HCT116 (cell line): ENCODE results near the gene HUNK. TPM values are rescaled to one million over a fixed set of nuclear protein-coding genes. Genes with fewer than 3 reads are reported as not detected.

Experiments
- ATAC-seq: fragments of 200-7000 bp; cut with Tn5 transposase; 2 replicates; pipeline ENCODE4 v1.9.1; 2020; ENCODE audit warnings: mild to moderate bottlenecking, moderate library complexity
- BruUV-seq: library from RNA; stranded (reverse); fragments of 400-500 nt; replicated peaks from 2 replicates; lab custom pipeline; 2021; lab: Mats Ljungman, UMichigan
- CTCF ChIA-PET: fragments of 300-600 bp; sonication (Branson Sonifier 250); formaldehyde crosslinking; loops from one replicate; lab custom pipeline; 2021; ENCODE audit warnings: antibody characterized with exemption; lab: Charles Lee
- POLR2A ChIA-PET: fragments of 300-600, 350-600 bp; sonication (Branson Sonifier 250); formaldehyde crosslinking; loops from one replicate; lab custom pipeline; 2021; ENCODE audit warnings: antibody characterized with exemption; lab: Charles Lee
- RAD21 ChIA-PET, 2 experiments: fragments of 300-600 bp; sonication (Branson Sonifier 250); formaldehyde crosslinking; loops; one replicate each; lab custom pipeline; 2023; ENCODE audit warnings: low total read pairs in 2 of 2; ENCODE audit not compliant: uncharacterized antibody in 2 of 2, unreplicated experiment in 2 of 2, low non-redundant PET in 1 of 2; lab: Charles Lee
- DNase-seq: peaks from one replicate; pipeline ENCODE4 v3.0.0-alpha.2; 2010; ENCODE audit warnings: low read depth, low spot score
- H2AFZ ChIP-seq: fragments of 200-600 bp; shearing (Covaris generic), sonication (generic); 2 replicates; pipeline ENCODE4 v1.6.1; 2017; ENCODE audit warnings: low read depth, mixed run types, mixed read lengths, antibody characterized with exemption, low read length; ENCODE audit not compliant: poor library complexity, severe bottlenecking
- H3K27ac ChIP-seq: 2 replicates; pipeline ENCODE4 v1.5.1; 2012; ENCODE audit warnings: low read depth, low read length
- H3K27me3 ChIP-seq: fragments of 200-600 bp; sonication (generic); 2 replicates; pipeline ENCODE4 v1.6.1; 2016; ENCODE audit warnings: mixed run types, low read length, mixed read lengths; ENCODE audit not compliant: insufficient read depth
- H3K36me3 ChIP-seq, 2 experiments: fragments of 200-500 bp in 1 of 2; fragments of 200-600 bp in 1 of 2; sonication (Bioruptor generic) in 1 of 2; sonication (generic) in 1 of 2; 2 replicates each; pipeline versions ENCODE4 v1.5.1 to v1.6.1; 2014 to 2016; ENCODE audit warnings: low read length in 2 of 2, inconsistent platforms in 1 of 2, mixed read lengths in 1 of 2, mixed run types in 1 of 2; ENCODE audit not compliant: insufficient read depth in 2 of 2, control insufficient read depth in 1 of 2
- H3K4me1 ChIP-seq, 2 experiments: fragments of 200-600 bp in 1 of 2; sonication (generic) in 1 of 2; 2 replicates each; pipeline versions ENCODE4 v1.5.1 to v1.6.1; 2012 to 2017; ENCODE audit warnings: low read length in 2 of 2, inconsistent platforms in 1 of 2, mild to moderate bottlenecking in 1 of 2, mixed read lengths in 1 of 2, mixed run types in 1 of 2, moderate library complexity in 1 of 2; ENCODE audit not compliant: insufficient read depth in 2 of 2, control insufficient read depth in 1 of 2
- H3K4me2 ChIP-seq: fragments of 200-600 bp; sonication (generic); 2 replicates; pipeline ENCODE4 v1.6.1; 2017; ENCODE audit warnings: mixed run types, low read length, mixed read lengths
- H3K4me3 ChIP-seq, 2 experiments: fragments of 200-600 bp in 1 of 2; sonication (generic) in 1 of 2; replicated peaks in 1 of 2; 2 replicates each; pipeline ENCODE4 v1.5.1; 2011 to 2016; ENCODE audit warnings: low read length in 2 of 2, control low read depth in 1 of 2, low read depth in 1 of 2, mild to moderate bottlenecking in 1 of 2, mixed read lengths in 1 of 2, mixed run types in 1 of 2
- H3K79me2 ChIP-seq: fragments of 200-600 bp; sonication (generic); 2 replicates; pipeline ENCODE4 v1.6.1; 2017; ENCODE audit warnings: mild to moderate bottlenecking, mixed run types, low read length, moderate library complexity, mixed read lengths; ENCODE audit not compliant: insufficient read depth
- H3K9ac ChIP-seq: fragments of 200-600 bp; sonication (generic); 2 replicates; pipeline ENCODE4 v1.6.1; 2016; ENCODE audit warnings: low read length, mixed read lengths
- H3K9me2 ChIP-seq: fragments of 200-600 bp; sonication (generic), shearing (Covaris generic); 2 replicates; pipeline ENCODE4 v1.6.1; 2017; ENCODE audit warnings: mixed run types, mild to moderate bottlenecking, moderate library complexity; ENCODE audit not compliant: insufficient read depth
- H3K9me3 ChIP-seq, 2 experiments: fragments of 200-500 bp in 1 of 2; fragments of 200-600 bp in 1 of 2; sonication (Bioruptor generic) in 1 of 2; sonication (generic) in 1 of 2; 2 replicates each; pipeline ENCODE4 v1.6.1; 2014 to 2017; ENCODE audit warnings: low read length in 2 of 2, mixed read lengths in 2 of 2, inconsistent platforms in 1 of 2, low read depth in 1 of 2, mild to moderate bottlenecking in 1 of 2, mixed run types in 1 of 2, moderate library complexity in 1 of 2; ENCODE audit not compliant: control insufficient read depth in 1 of 2, insufficient read depth in 1 of 2
- H4K20me1 ChIP-seq: fragments of 200-600 bp; sonication (generic), shearing (Covaris generic); 2 replicates; pipeline ENCODE4 v1.6.1; 2017; ENCODE audit warnings: mixed run types, mild to moderate bottlenecking, moderate library complexity; ENCODE audit not compliant: insufficient read depth
- CBX3 ChIP-seq: IDR thresholded peaks from 2 replicates; pipeline ENCODE4 v1.6.1; 2012; ENCODE audit warnings: low read depth
- CTCF ChIP-seq, 3 experiments: fragments of 200-600 bp in 1 of 3; sonication (generic) in 1 of 3; IDR thresholded peaks in 2 of 3; conservative IDR thresholded peaks in 1 of 3; 2 replicates each; pipeline ENCODE4 v1.5.1; 2012 to 2017; ENCODE audit warnings: low read depth in 2 of 3, low read length in 2 of 3, antibody characterized with exemption in 1 of 3, borderline replicate concordance in 1 of 3, control low read depth in 1 of 3, mild to moderate bottlenecking in 1 of 3, mixed read lengths in 1 of 3, mixed run types in 1 of 3, moderate library complexity in 1 of 3; ENCODE audit not compliant: insufficient read depth in 1 of 3
- EGR1 ChIP-seq: IDR thresholded peaks from 2 replicates; pipeline ENCODE4 v1.6.1; 2012; ENCODE audit warnings: low read depth
- ELF1 ChIP-seq: IDR thresholded peaks from 2 replicates; pipeline ENCODE4 v1.6.1; 2012; ENCODE audit warnings: low read depth, borderline replicate concordance
- EZH2 ChIP-seq: fragments of 200-600 bp; sonication (generic); IDR thresholded peaks from 2 replicates; pipeline ENCODE4 v1.6.1; 2017; ENCODE audit warnings: antibody characterized with exemption, mixed run types
- EZH2phosphoT487 ChIP-seq: fragments of 200-600 bp; IDR thresholded peaks from 2 replicates; pipeline ENCODE4 v1.6.1; 2018; ENCODE audit warnings: antibody characterized with exemption, borderline replicate concordance
- FOSL1 ChIP-seq: IDR thresholded peaks from 2 replicates; pipeline ENCODE4 v1.6.1; 2012; ENCODE audit warnings: low read depth
- JUND ChIP-seq: IDR thresholded peaks from 2 replicates; pipeline ENCODE4 v1.6.1; 2012
- POLR2A ChIP-seq: IDR thresholded peaks from 2 replicates; pipeline ENCODE4 v1.7.0; 2011; ENCODE audit warnings: borderline replicate concordance; ENCODE audit not compliant: insufficient read depth, insufficient read length; ENCODE audit errors: extremely low read depth
- RAD21 ChIP-seq: IDR thresholded peaks from 2 replicates; pipeline ENCODE4 v1.6.1; 2012; ENCODE audit warnings: low read depth, mild to moderate bottlenecking
- SIN3A ChIP-seq: IDR thresholded peaks from 2 replicates; pipeline ENCODE4 v1.6.1; 2012; ENCODE audit warnings: low read depth
- SP1 ChIP-seq: IDR thresholded peaks from 2 replicates; pipeline ENCODE4 v1.6.1; 2012; ENCODE audit warnings: low read depth
- SRF ChIP-seq: IDR thresholded peaks from 2 replicates; pipeline ENCODE4 v1.6.1; 2012; ENCODE audit warnings: low read depth
- TCF7L2 ChIP-seq: IDR thresholded peaks from 2 replicates; pipeline ENCODE4 v1.7.0; 2011; ENCODE audit warnings: borderline replicate concordance, inconsistent platforms; ENCODE audit not compliant: insufficient read depth, insufficient read length; ENCODE audit errors: extremely low read depth
- YY1 ChIP-seq: IDR thresholded peaks from 2 replicates; pipeline ENCODE4 v1.6.1; 2011; ENCODE audit warnings: low read length, low read depth, moderate library complexity, mild to moderate bottlenecking; ENCODE audit not compliant: insufficient replicate concordance; ENCODE audit errors: extremely low read depth
- ZNF274 ChIP-seq: fragments of 200-500 bp; sonication (Bioruptor generic); IDR thresholded peaks from 2 replicates; pipeline ENCODE4 v1.6.1; 2014; ENCODE audit warnings: mild to moderate bottlenecking, low read depth, low read length, inconsistent platforms
- intact Hi-C: fragments of 100-400 bp; cut with micrococcal nuclease; formaldehyde crosslinking; loops from 2 replicates; pipeline ENCODE4 v1.10.0; 2022
- total RNA-seq: library from RNA; stranded (reverse); gene quantifications from one replicate; pipeline ENCODE4 v1.2.1, GENCODE V29; 2021; ENCODE audit not compliant: unreplicated experiment
- TF ChIP-seq, protein P1 (sequence below): IDR thresholded peaks from 2 replicates; pipeline ENCODE4 v1.6.1; 2011; ENCODE audit warnings: mild to moderate bottlenecking, low read length, moderate library complexity; ENCODE audit not compliant: insufficient replicate concordance; ENCODE audit errors: extremely low read depth
- TF ChIP-seq, protein P2 (sequence below): IDR thresholded peaks from 2 replicates; pipeline ENCODE4 v1.6.1; 2012
- TF ChIP-seq, protein P3 (sequence below): IDR thresholded peaks from 2 replicates; pipeline ENCODE4 v1.6.1; 2012; ENCODE audit warnings: low read depth
- TF ChIP-seq, protein P4 (sequence below): IDR thresholded peaks from 2 replicates; pipeline ENCODE4 v1.6.1; 2012

HUNK gene
- total RNA-seq, 1 experiment from 2014 or later: not detected

GRCh38 chr21:31945546-31945945 lies 72.7 kb downstream of the HUNK start:
- H3K9me3 ChIP-seq: no peaks in the 10 kb centered on the region
- ChIA-PET POLR2A (no interaction called here), CTCF (no interaction called here), RAD21 (no interaction called here)
- no peaks in the 10 kb centered on the region for H3K36me3 ChIP-seq
- H3K79me2 ChIP-seq: no peaks in the 10 kb centered on the region
- no peak for ATAC-seq
- H3K9me2 ChIP-seq: no peaks in the 10 kb centered on the region
- BruUV-seq: no TSS peak
- H3K4me1 ChIP-seq: no peaks in the 10 kb centered on the region
- peaks cover 67% of the 10 kb centered on the region for H3K27me3 ChIP-seq
- no peak overlapping the region for H2AFZ ChIP-seq
- intact Hi-C loops: no loop called here
- TF ChIP-seq RAD21: no peak
- TF ChIP-seq EZH2phosphoT487: no peak
- TF ChIP-seq, protein P1, sequence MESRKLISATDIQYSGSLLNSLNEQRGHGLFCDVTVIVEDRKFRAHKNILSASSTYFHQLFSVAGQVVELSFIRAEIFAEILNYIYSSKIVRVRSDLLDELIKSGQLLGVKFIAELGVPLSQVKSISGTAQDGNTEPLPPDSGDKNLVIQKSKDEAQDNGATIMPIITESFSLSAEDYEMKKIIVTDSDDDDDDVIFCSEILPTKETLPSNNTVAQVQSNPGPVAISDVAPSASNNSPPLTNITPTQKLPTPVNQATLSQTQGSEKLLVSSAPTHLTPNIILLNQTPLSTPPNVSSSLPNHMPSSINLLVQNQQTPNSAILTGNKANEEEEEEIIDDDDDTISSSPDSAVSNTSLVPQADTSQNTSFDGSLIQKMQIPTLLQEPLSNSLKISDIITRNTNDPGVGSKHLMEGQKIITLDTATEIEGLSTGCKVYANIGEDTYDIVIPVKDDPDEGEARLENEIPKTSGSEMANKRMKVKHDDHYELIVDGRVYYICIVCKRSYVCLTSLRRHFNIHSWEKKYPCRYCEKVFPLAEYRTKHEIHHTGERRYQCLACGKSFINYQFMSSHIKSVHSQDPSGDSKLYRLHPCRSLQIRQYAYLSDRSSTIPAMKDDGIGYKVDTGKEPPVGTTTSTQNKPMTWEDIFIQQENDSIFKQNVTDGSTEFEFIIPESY: no peak
- no peak for TF ChIP-seq CBX3
- TF ChIP-seq JUND: no peak
- no peak for TF ChIP-seq EZH2
- no peak for TF ChIP-seq SRF
- TF ChIP-seq YY1: no peak
- TF ChIP-seq ELF1: no peak
- TF ChIP-seq EGR1: no peak
- TF ChIP-seq, protein P2, sequence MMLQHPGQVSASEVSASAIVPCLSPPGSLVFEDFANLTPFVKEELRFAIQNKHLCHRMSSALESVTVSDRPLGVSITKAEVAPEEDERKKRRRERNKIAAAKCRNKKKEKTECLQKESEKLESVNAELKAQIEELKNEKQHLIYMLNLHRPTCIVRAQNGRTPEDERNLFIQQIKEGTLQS: no peak
- no peak for TF ChIP-seq SIN3A
- TF ChIP-seq POLR2A: no peak
- no peak for TF ChIP-seq SP1
- TF ChIP-seq, protein P3, sequence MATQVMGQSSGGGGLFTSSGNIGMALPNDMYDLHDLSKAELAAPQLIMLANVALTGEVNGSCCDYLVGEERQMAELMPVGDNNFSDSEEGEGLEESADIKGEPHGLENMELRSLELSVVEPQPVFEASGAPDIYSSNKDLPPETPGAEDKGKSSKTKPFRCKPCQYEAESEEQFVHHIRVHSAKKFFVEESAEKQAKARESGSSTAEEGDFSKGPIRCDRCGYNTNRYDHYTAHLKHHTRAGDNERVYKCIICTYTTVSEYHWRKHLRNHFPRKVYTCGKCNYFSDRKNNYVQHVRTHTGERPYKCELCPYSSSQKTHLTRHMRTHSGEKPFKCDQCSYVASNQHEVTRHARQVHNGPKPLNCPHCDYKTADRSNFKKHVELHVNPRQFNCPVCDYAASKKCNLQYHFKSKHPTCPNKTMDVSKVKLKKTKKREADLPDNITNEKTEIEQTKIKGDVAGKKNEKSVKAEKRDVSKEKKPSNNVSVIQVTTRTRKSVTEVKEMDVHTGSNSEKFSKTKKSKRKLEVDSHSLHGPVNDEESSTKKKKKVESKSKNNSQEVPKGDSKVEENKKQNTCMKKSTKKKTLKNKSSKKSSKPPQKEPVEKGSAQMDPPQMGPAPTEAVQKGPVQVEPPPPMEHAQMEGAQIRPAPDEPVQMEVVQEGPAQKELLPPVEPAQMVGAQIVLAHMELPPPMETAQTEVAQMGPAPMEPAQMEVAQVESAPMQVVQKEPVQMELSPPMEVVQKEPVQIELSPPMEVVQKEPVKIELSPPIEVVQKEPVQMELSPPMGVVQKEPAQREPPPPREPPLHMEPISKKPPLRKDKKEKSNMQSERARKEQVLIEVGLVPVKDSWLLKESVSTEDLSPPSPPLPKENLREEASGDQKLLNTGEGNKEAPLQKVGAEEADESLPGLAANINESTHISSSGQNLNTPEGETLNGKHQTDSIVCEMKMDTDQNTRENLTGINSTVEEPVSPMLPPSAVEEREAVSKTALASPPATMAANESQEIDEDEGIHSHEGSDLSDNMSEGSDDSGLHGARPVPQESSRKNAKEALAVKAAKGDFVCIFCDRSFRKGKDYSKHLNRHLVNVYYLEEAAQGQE: no peak
- TF ChIP-seq, protein P4, sequence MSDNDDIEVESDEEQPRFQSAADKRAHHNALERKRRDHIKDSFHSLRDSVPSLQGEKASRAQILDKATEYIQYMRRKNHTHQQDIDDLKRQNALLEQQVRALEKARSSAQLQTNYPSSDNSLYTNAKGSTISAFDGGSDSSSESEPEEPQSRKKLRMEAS: no peak
- no peak for TF ChIP-seq ZNF274
- TF ChIP-seq CTCF (IDR thresholded peaks at IDR 0.05 in 2 of 3, conservative IDR thresholded peaks at IDR 0.05 in 1 of 3; ENCODE audit: borderline replicate concordance in 1 of 3, insufficient read depth in 1 of 3, low read depth in 2 of 3, low read length in 2 of 3): no peak
- TF ChIP-seq TCF7L2: no peak
- no peak for TF ChIP-seq FOSL1
- H3K4me3 ChIP-seq: no peak overlapping the region
- H3K27ac ChIP-seq: no peak overlapping the region
- DNase-seq: no peak
- no peaks in the 10 kb centered on the region for H4K20me1 ChIP-seq
- no peak overlapping the region for H3K4me2 ChIP-seq
- no peak overlapping the region for H3K9ac ChIP-seq
